ENCODE results near the gene C6orf62. TPM values are rescaled to one million over a fixed set of nuclear protein-coding genes. Genes with fewer than 3 reads are reported as not detected.

Gene C6orf62
- total RNA-seq, 2 experiments from 2014 or later = 42.3 to 77.4 TPM

GRCh38 chr6:24655215-24655614 lies 63.7 kb downstream of the C6orf62 start:
- 0 out of 2 replicates have a peak, but pooled peaks cover 4% of the 10 kb centered on the region for H3K79me2 ChIP-seq (ENCODE audit: insufficient read depth, low read depth, low read length)
- no peak overlapping the region for H3K4me3 ChIP-seq (ENCODE audit: low read depth, low read length, poor library complexity, severe bottlenecking)
- H3K4me1 ChIP-seq (ENCODE audit: insufficient read depth, low read length, poor library complexity, severe bottlenecking) = peaks cover 3% of the 10 kb centered on the region
- H3K36me3 ChIP-seq (ENCODE audit: insufficient read depth, low read length) = peaks cover 78% of the 10 kb centered on the region
- H3K9me2 ChIP-seq (ENCODE audit: insufficient read depth, low read length) = no peaks in the 10 kb centered on the region
- BruUV-seq (replicated peaks) = no TSS peak
- no peak overlapping the region for H2AFZ ChIP-seq (ENCODE audit: low read length)
- no peak overlapping the region for H3K27ac ChIP-seq (ENCODE audit: low read depth, low read length, poor library complexity, severe bottlenecking)
- H4K20me1 ChIP-seq (ENCODE audit: insufficient read depth, low read length) = no peaks in the 10 kb centered on the region
- intact Hi-C loops (cut with micrococcal nuclease; ENCODE audit: unreplicated experiment) = no loop called here
- DNase-seq (ENCODE audit: low spot score) = no peak
- H3K9me3 ChIP-seq (ENCODE audit: low read length) = no peaks in the 10 kb centered on the region
- ChIA-PET POLR2A (interaction anchor here (0.5 to 1.4 kb wide), 4 partner anchors 11 to 41 kb away, joined by 3 read pairs; partner anchors contain the start of gene ACOT13), CTCF (ENCODE audit: unreplicated experiment) (no interaction called here)
- no peak for TF ChIP-seq EZH2phosphoT487 (IDR thresholded peaks at IDR 0.05; ENCODE audit: borderline replicate concordance, low read depth, low read length)
- TF ChIP-seq CTCF (conservative IDR thresholded peaks at IDR 0.05; ENCODE audit: low read length) = no peak
- no peak overlapping the region for H3K4me2 ChIP-seq (ENCODE audit: low read length)

Other genes starting within 250 kb of the C6orf62 start
- 52.5 and 55.6 TPM in 2 replicates for gene GPLD1, start 229.6 kb downstream of the C6orf62 start, total RNA-seq (2014; rRNA removed; shearing (Covaris generic))
- 60.7 and 73.7 TPM in 2 replicates for gene GPLD1, start 229.6 kb downstream of the C6orf62 start, total RNA-seq (2022)
- gene ALDH5A1, start 224.2 kb downstream of the C6orf62 start, total RNA-seq (2014; rRNA removed; shearing (Covaris generic)) = 180 and 199 TPM in 2 replicates
- 260 and 308 TPM in 2 replicates for gene ALDH5A1, start 224.2 kb downstream of the C6orf62 start, total RNA-seq (2022)
- gene KIAA0319, start 73.0 kb downstream of the C6orf62 start, total RNA-seq (2014; rRNA removed; shearing (Covaris generic)) = 0.46 and 0.50 TPM in 2 replicates
- 0.66 and 0.76 TPM in 2 replicates for gene KIAA0319, start 73.0 kb downstream of the C6orf62 start, total RNA-seq (2022)
- 22.5 and 27.2 TPM in 2 replicates for gene TDP2, start 52.3 kb downstream of the C6orf62 start, total RNA-seq (2014; rRNA removed; shearing (Covaris generic))
- gene TDP2, start 52.3 kb downstream of the C6orf62 start, total RNA-seq (2022) = 39.4 and 39.6 TPM in 2 replicates
- gene ACOT13, start 52.1 kb downstream of the C6orf62 start, total RNA-seq (2014; rRNA removed; shearing (Covaris generic)) = 4.1 and 6.7 TPM in 2 replicates
- gene ACOT13, start 52.1 kb downstream of the C6orf62 start, total RNA-seq (2022) = 16.4 and 19.0 TPM in 2 replicates
- gene GMNN, start 55.8 kb upstream of the C6orf62 start, total RNA-seq (2014; rRNA removed; shearing (Covaris generic)) = 101 and 130 TPM in 2 replicates
- gene GMNN, start 55.8 kb upstream of the C6orf62 start, total RNA-seq (2022) = 120 and 131 TPM in 2 replicates
- not detected in 2 replicates for gene ARMH2, start 79.8 kb upstream of the C6orf62 start, total RNA-seq (2014; rRNA removed; shearing (Covaris generic))
- gene ARMH2, start 79.8 kb upstream of the C6orf62 start, total RNA-seq (2022) = not detected in 2 replicates
- gene RIPOR2, start 216.8 kb upstream of the C6orf62 start, total RNA-seq (2014; rRNA removed; shearing (Covaris generic)) = 18.0 and 18.7 TPM in 2 replicates
- 28.5 and 28.9 TPM in 2 replicates for gene RIPOR2, start 216.8 kb upstream of the C6orf62 start, total RNA-seq (2022)